Osteocyte (in vitro differentiated cells): ENCODE data around the gene MTUS2. TPM values are rescaled to one million over a fixed set of nuclear protein-coding genes. Genes with fewer than 3 reads are reported as not detected.

Experiments used
- DNase-seq: peaks from one replicate; pipeline ENCODE4 v3.0.0; 2021; ENCODE audit warnings: mixed read lengths; ENCODE audit not compliant: unreplicated experiment; ENCODE audit errors: extremely low spot score
- H3K27ac Mint-ChIP-seq: one replicate; pipeline ENCODE4 v1.8.0; 2021; ENCODE audit warnings: mild to moderate bottlenecking, mixed read lengths; ENCODE audit not compliant: unreplicated experiment
- H3K27me3 Mint-ChIP-seq: one replicate; pipeline ENCODE4 v1.8.0; 2021; ENCODE audit warnings: mixed read lengths; ENCODE audit not compliant: unreplicated experiment
- H3K36me3 Mint-ChIP-seq: one replicate; pipeline ENCODE4 v1.8.0; 2021; ENCODE audit warnings: mixed read lengths; ENCODE audit not compliant: unreplicated experiment
- H3K4me1 Mint-ChIP-seq: one replicate; pipeline ENCODE4 v1.8.0; 2021; ENCODE audit warnings: mixed read lengths; ENCODE audit not compliant: unreplicated experiment
- H3K4me3 Mint-ChIP-seq: one replicate; pipeline ENCODE4 v1.8.0; 2021; ENCODE audit warnings: mild to moderate bottlenecking, moderate library complexity, mixed read lengths; ENCODE audit not compliant: unreplicated experiment
- H3K9me3 Mint-ChIP-seq: one replicate; pipeline ENCODE4 v1.8.0; 2021; ENCODE audit warnings: mixed read lengths; ENCODE audit not compliant: unreplicated experiment
- total RNA-seq: library from RNA; stranded (reverse); gene quantifications from 2 replicates; pipeline ENCODE4 v1.2.1, GENCODE V29; 2021
- TF ChIP-seq, protein P1 (sequence below): fragments of 200-600 bp; sonication (generic); IDR thresholded peaks from 2 replicates; pipeline ENCODE4 v1.5.0; 2021; ENCODE audit warnings: antibody characterized with exemption, mild to moderate bottlenecking, moderate library complexity

The MTUS2 gene
- total RNA-seq, 1 donor from 2014 or later, result 0.05 TPM

DNA sequence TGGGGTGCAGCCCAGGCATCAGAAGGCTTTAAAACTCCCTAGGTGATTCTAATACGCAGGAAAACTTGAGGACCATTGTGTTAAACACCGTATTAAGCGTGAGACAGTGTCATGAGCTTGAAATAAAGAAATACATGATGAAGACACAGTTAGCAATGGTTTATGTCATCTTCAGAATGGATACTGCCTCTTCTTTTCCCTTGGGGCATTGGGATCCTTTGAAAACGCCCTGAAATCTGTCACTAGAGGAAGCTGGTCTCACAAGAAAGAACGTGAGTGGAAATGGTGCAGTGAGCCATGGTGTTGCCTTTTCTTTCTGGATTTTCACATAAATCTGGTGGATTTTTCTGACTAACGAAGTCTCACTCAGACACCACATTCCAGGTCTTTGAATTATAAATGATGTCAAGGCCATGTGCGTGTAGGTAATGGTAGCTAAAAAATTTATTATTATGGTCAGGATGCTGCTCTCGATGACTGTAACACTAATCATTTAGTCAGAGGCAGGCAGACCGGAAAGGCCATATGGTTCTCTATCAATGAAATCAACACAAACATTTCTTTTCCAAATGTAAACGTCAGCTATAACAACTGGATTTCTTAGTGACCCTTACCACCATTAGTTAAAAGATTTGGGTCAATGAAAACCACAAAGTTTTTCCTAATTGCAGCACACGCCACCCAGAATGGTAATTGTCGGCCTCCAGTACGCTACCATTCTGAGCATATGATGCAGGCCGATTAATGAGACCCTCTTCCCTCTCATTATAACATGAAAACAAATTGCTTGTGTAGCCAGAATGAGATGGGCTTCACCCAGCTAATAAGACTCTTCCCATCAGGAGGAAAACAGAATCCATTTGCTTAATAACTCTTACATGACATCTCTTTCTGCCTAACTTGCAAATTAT is 669.8 kb downstream of the MTUS2 start:
- Mint-ChIP-seq H3K4me3 (no peak overlapping the region), H3K36me3 (no peaks in the 10 kb centered on the region), H3K4me1 (peaks cover 5% of the 10 kb centered on the region), H3K9me3 (no peaks in the 10 kb centered on the region), H3K27ac (no peak overlapping the region), H3K27me3 (peaks cover 27% of the 10 kb centered on the region)
- DNase-seq, result no peak
- TF ChIP-seq, protein P1, sequence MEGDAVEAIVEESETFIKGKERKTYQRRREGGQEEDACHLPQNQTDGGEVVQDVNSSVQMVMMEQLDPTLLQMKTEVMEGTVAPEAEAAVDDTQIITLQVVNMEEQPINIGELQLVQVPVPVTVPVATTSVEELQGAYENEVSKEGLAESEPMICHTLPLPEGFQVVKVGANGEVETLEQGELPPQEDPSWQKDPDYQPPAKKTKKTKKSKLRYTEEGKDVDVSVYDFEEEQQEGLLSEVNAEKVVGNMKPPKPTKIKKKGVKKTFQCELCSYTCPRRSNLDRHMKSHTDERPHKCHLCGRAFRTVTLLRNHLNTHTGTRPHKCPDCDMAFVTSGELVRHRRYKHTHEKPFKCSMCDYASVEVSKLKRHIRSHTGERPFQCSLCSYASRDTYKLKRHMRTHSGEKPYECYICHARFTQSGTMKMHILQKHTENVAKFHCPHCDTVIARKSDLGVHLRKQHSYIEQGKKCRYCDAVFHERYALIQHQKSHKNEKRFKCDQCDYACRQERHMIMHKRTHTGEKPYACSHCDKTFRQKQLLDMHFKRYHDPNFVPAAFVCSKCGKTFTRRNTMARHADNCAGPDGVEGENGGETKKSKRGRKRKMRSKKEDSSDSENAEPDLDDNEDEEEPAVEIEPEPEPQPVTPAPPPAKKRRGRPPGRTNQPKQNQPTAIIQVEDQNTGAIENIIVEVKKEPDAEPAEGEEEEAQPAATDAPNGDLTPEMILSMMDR, result no peak

DNA sequence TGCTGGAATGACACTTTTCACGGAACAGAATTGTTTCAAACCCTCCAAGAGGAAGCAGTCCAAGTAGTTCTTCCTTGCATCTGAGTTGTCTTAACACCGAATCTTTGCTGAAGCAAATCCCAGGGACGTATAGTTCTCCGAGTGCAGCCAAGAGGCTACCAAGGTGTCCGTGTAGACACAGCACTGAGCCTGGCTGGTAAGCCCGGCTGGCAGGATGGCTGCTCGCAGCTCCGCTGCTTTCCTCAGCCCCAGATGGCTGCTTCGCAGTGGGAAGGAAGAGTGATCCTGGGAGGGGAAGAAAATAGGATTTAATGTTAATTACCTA is 670.4 kb downstream of the MTUS2 start:
- no peak overlapping the region for H3K27ac Mint-ChIP-seq
- no peaks in the 10 kb centered on the region for H3K9me3 Mint-ChIP-seq
- H3K27me3 Mint-ChIP-seq, result peaks cover 23% of the 10 kb centered on the region
- DNase-seq, result no peak
- TF ChIP-seq, protein P1, result no peak
- no peaks in the 10 kb centered on the region for H3K36me3 Mint-ChIP-seq
- peaks cover 5% of the 10 kb centered on the region for H3K4me1 Mint-ChIP-seq
- no peak overlapping the region for H3K4me3 Mint-ChIP-seq

DNA sequence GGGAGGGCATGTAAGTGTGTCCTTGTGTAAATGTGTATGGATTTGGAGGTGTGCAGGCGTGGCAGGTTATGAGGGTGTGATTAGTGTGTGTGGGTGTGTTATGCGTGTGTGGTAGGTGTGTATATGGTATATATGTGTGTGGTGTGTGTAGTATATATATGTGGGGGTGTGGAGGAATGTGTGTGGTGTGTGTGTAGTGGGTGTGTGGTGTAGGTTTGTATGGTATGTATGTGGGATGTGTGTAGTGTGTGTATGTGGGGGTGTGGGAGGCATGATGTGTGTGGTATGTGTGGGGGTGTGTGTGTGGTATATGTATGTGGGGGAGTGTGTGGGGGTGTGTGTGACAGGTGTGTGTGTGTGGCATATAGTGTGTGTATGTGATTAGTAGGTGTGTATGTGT is 671.1 kb downstream of the MTUS2 start:
- H3K36me3 Mint-ChIP-seq, result no peaks in the 10 kb centered on the region
- H3K9me3 Mint-ChIP-seq, result no peaks in the 10 kb centered on the region
- H3K27me3 Mint-ChIP-seq, result peaks cover 21% of the 10 kb centered on the region
- H3K4me1 Mint-ChIP-seq, result peaks cover 10% of the 10 kb centered on the region
- no peak for DNase-seq
- H3K4me3 Mint-ChIP-seq, result no peak overlapping the region
- TF ChIP-seq, protein P1, result no peak
- H3K27ac Mint-ChIP-seq, result no peak overlapping the region

DNA sequence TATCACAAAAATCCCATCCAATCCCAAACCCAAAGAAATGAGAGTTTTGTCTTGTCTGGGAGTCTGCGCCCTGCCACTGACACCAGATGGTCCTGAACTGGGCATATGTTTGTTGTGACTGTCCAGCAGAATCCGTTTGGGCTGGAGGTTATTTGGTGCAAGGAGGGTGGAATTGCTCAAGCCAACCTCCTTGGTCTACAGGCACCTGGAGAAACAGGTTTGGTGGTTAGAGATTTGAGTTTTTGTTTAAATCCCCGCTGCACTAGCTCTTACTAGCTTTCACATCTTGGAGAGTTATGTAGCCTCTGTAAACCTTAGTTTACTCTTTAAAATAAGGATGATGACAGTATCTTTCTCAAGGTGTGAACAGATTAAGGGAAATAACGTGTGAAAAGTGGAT is 673.7 kb downstream of the MTUS2 start:
- Mint-ChIP-seq H3K4me3 (no peak overlapping the region), H3K27me3 (peaks cover 5% of the 10 kb centered on the region), H3K36me3 (no peaks in the 10 kb centered on the region), H3K27ac (no peak overlapping the region), H3K4me1 (peaks cover 28% of the 10 kb centered on the region), H3K9me3 (no peaks in the 10 kb centered on the region)
- no peak for DNase-seq
- TF ChIP-seq, protein P1, result no peak

DNA sequence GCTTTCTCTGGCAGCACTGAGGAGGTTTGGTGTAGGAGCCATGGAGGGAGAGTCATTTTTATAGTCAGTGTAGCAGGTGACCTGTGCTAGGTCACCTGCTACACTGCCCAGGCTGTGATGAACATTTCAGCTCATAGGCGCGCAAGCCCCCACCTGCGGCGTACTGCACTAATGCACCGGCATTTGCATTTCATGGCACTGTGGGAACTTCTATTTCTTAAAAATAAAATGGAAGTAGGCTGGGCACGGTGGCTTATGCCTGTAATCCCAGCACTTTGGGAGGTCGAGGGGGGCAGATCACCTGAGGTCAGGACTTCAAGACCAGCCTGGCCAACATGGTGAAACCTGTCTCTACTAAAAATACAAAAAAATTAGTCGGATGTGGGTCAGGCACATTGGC is 674.4 kb downstream of the MTUS2 start:
- no peaks in the 10 kb centered on the region for H3K36me3 Mint-ChIP-seq
- TF ChIP-seq, protein P1, result no peak
- H3K4me3 Mint-ChIP-seq, result no peak overlapping the region
- H3K27ac Mint-ChIP-seq, result no peak overlapping the region
- peaks cover 28% of the 10 kb centered on the region for H3K4me1 Mint-ChIP-seq
- peaks cover 5% of the 10 kb centered on the region for H3K27me3 Mint-ChIP-seq
- H3K9me3 Mint-ChIP-seq, result no peaks in the 10 kb centered on the region
- no peak for DNase-seq
